ENCODE measurements around the gene ZBTB47.

GRCh38 chr3:42666022-42666421, 12.5 kb downstream of the ZBTB47 start:
- TF ChIP-seq CTCF (IDR thresholded peaks at IDR 0.05): no peak
- TF ChIP-seq POLR2A (IDR thresholded peaks at IDR 0.05): no peak
- no peak for TF ChIP-seq POLR2AphosphoS5 (IDR thresholded peaks at IDR 0.05)
